ENCODE results near the gene TPPP2.

DNA sequence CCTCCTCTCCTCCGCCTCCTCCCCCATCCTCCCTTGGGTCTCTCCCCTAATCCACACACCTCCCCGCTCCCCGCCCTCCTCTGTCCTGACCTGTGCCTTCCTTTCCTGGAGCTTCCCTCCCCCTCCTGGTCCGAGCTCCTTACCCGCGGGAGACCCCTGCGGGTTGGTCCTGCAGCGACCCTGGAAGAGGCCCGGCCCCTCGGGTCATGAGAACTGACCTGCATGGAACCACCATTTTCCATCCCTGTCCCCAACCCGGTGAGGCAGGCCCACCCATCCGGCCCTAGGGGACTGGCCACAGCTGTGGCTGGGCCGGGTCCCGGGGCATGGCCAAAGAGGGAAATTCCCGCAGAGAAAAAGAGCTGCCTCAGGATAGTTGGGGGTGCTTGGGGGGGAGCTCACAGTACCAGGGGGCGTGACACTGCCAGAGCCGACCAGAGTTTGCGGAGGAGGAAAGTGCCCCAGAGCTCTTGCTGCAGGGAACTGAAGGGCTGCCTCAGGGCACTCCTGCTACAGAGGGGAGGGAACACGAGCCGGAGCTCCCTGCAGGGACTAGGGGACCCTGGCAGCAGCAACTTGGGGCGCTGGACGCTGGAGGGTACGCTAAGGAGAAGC, 40.7 kb downstream of the TPPP2 start:
- TF ChIP-seq, protein P1, sequence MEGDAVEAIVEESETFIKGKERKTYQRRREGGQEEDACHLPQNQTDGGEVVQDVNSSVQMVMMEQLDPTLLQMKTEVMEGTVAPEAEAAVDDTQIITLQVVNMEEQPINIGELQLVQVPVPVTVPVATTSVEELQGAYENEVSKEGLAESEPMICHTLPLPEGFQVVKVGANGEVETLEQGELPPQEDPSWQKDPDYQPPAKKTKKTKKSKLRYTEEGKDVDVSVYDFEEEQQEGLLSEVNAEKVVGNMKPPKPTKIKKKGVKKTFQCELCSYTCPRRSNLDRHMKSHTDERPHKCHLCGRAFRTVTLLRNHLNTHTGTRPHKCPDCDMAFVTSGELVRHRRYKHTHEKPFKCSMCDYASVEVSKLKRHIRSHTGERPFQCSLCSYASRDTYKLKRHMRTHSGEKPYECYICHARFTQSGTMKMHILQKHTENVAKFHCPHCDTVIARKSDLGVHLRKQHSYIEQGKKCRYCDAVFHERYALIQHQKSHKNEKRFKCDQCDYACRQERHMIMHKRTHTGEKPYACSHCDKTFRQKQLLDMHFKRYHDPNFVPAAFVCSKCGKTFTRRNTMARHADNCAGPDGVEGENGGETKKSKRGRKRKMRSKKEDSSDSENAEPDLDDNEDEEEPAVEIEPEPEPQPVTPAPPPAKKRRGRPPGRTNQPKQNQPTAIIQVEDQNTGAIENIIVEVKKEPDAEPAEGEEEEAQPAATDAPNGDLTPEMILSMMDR (IDR thresholded peaks at IDR 0.05), result no peak
- TF ChIP-seq POLR2A (IDR thresholded peaks at IDR 0.05), result no peak
